Stimulated activated CD8-positive, alpha-beta memory T cell treated with anti-CD3 and anti-CD28 coated beads, Interleukin-4, amount 100 ng/mL, for 24 hours (primary cell): ENCODE results near the gene RPS24.
"Not testable (repeated sequence)": the region's sequence is repeated elsewhere in the genome, so short reads cannot be mapped to it uniquely, and the experiment has no call there.

Experiments used
- DNase-seq: peaks from one replicate; pipeline ENCODE4 v3.0.0-alpha.2; 2020; ENCODE audit warnings: low read depth

RPS24 gene

DNA sequence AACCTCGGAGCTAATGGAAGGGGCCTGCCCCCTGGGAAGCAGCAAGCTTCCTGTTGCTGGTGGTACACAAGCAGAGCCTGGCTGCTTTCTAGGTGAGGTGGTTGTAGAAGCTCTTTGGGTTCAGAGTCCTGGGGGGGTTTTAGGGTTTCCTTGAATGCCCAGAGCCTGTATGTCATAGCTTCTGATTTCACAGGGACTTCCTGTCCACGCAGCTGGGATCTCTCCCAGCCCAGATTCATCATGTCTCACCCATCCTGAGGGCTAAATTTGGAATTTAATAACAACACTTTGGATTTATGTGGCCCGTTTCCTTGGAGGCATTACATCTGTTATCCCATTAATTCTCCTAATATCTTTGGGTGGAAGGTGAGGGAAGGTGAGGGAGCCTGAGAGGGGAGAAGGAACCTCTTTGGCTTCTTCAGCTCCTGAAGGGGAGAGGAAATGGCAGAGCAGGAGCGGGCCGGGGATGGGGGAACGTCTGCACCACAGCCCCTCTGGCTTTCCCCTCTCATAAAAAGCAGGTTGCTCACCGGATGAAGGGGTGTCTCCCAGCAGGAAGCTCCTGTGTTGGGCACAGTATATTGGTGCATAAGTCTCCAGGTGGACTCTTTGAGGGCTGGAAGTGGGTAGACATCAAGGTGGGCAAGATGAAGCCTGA is 19.7 kb downstream of the RPS24 start:
- DNase-seq = no peak

DNA sequence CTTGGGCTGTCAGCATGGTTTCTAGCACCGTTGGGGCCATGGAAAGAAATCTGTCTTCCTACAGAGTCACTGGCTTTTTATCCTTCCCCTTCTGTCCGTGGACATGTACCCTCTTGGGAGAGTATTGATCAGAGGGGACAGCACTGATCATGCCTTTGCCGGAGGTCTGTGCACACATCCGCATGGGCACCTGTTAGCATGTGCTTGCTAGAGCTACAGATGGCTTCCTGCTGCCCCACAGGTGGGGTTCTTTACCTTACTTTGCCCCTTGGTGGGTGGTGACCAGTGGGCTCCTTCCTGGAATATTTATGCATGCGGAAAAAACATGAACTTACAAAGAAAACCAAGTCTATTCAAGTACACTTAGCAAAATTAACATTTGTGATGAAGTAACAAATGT is 24.9 kb downstream of the RPS24 start:
- DNase-seq = no peak

- no peak for DNase-seq
Measured at GRCh38 chr10:78059906-78060702, 26.4 kb downstream of the RPS24 start.

GRCh38 chr10:78062296-78062695 is 28.6 kb downstream of the RPS24 start:
- DNase-seq = no peak

DNA sequence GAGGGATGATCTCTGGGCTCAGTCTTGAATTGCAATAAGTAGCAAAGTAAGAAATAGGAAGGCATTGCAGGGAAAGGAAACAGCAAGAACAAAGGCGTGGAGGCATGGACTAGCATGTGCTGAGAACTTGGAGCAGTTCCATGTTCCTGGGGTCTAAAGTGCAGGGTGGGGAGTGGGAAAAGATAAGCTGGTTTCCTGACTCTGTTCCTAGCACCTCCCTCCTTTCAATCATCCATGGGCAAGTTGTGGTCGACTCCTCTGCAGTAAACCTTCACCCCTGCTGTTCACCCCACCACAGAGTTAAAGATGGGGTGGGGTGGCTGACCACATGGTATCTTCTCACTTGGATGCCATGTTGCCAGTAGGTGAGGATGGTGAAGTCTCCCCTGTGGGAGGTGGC is 29.6 kb downstream of the RPS24 start:
- DNase-seq = no peak

- DNase-seq = not testable (repeated sequence)
Measured at GRCh38 chr10:78064919-78065318, 31.3 kb downstream of the RPS24 start.

- DNase-seq = no peak
Measured at GRCh38 chr10:78065611-78066010, 31.9 kb downstream of the RPS24 start.

DNA sequence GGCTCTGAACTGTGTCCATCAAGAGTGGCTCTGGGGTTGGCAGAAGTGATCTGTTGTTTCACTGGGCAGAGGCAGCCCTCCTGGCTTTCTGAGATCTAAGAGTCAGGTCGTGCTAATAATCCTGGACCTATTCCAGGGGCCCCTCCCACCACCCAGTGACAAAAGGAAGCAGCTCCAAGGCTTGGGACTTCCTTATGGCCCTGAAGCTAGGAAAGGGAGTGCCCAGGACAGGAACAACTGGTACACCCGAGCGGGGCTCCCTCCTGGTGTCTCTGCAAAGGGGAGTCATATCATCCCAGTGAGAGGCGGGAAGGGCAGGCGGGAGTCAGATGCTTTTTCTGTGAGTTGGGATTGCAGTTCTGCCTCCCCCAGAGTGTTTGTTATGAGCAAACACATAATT is 32.3 kb downstream of the RPS24 start:
- no peak for DNase-seq

GRCh38 chr10:78066728-78067430 is 33.2 kb downstream of the RPS24 start:
- DNase-seq = no peak

- DNase-seq = no peak
Measured at GRCh38 chr10:78069151-78069550, 35.5 kb downstream of the RPS24 start.

DNA sequence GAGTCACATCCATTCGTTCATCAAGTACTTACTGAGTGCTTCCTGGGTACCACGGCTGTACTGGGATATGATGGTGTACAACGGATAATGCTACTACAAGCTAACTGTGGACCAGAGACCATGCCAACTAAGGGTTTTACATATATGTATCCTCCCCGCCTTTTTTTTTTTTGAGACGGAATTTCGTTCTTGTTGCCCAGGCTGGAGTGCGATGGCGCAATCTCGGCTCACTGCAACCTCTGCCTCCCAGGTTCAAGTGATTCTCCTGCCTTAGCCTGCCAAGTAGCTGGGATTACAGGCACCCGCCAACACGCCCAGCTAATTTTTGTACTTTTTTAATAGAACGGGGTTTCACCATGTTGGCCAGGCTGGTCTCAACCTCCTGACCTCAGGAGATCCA is 36.4 kb downstream of the RPS24 start:
- DNase-seq = not testable (repeated sequence)

DNA sequence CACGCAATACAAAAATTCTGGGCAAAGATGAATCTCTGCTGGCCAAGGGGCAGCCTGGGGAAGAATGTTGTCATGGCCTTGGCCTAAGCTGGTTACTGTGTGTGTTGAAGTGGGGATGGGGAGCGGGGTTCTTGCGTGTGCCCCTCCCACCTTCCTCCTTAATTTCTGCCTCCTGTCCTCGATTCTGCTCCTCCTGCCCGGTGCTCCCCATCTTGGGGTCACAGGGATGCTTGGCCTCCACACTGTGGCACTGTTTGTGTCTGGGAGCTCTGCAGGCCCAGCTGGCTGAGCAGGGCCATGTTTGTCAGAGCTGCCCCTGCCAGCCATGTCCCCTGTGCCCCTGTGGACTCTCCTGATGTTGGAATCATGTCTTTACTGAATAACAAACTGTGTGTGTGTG is 37.1 kb downstream of the RPS24 start:
- no peak for DNase-seq

- DNase-seq = no peak
Measured at GRCh38 chr10:78071140-78071856, 37.6 kb downstream of the RPS24 start.

- DNase-seq = no peak
Measured at GRCh38 chr10:78071857-78072179, 38.2 kb downstream of the RPS24 start.

DNA sequence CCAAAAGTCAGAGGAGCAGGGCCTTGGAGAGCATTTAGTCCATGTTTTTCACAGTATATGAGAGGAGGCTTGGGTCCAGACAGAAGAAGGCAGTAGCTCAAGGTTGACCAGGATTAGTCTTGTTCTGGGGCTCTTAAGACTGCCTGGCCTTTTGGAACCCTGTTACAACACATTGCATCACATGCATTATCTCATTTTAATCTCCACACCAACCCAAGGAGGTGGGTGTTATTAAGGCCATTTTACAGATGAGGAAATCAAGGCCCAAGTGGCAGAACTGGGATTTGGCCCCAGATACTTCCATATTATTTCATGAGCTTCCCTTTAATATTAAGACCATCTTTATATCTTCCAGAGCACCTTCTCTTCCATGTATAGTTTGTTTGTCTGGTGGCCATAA is 38.8 kb downstream of the RPS24 start:
- DNase-seq = no peak

- not testable (repeated sequence) for DNase-seq
Measured at GRCh38 chr10:78075806-78076205, 42.1 kb downstream of the RPS24 start.

DNA sequence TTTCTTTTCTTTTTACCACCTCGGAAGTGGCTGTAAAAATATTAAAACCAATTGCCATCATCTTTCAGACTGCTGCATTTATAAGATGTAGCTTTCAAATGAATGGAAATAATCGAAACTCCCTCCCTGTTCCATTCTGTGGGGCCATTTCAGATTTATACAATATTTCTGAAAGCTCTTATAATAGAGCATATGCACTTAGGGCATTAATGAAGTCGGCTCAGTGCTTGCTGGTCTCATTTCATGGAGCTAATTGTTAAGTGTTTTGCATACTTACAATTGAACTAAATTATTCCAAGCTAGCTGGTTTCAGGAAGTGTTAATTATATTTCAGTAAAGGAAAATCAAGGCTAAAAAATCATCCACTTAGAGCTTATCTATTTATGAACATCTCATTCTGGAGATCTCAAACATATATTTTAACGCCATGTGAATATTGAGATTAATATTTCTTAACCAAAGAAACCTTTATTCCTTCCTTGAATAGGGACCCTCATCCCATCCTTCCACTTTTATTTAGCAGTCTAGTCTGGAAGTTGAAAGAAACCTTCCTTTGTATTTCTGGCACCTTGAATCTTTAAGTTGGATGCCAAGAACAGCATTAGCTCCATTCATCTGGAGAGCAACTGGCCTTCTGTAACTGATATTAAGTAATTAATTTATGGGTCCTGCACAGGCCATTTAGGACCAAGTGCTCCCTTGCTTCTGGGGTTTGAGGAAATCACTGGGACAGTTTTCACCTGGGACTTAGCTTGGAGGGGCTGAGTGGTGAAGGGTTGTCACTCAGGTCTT is 45.1 kb downstream of the RPS24 start:
- DNase-seq = no peak

GRCh38 chr10:78079411-78079810 is 45.7 kb downstream of the RPS24 start:
- DNase-seq = no peak

DNA sequence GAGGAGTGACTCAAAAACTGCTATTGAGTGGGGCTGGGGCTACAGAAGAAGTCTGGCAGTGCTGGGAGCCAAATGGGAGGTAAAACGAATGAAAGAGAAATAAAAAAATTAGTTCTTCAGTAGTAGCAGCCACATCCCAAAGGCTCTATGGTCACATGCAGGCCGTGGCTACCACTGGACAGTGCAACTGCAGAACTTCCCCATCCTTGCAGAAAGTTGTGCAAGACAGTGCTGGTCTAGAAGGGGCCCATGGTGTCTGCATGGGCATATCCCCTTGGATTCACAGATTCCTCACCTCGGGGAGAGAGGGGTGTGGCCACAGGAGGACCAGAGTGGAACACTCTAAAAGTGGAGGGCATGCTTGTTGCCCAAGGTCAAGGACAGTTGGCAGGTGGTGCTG is 47.6 kb downstream of the RPS24 start:
- no peak for DNase-seq

DNA sequence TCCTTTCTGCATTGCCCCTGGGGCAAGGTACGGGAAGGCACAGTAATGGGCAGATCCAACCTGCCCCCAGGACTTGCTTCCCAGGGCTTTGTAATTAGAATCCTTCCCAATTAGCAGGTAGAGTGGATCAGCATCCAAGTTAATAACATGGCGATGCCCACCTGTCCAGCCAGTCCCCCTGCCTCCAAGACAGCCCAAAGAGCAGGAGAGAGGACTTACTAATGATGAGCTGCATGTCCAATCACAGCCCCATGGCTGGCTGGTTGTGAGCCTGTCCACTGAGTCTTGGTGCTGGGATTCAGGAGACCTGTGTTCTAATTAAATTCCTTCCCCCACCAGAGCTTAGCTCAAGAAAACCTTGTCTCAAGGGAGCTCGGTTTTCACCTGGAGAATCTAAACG is 49.0 kb downstream of the RPS24 start:
- no peak for DNase-seq
